H4 (cell line): ENCODE results near the gene GSK3A. TPM values are rescaled to one million over a fixed set of nuclear protein-coding genes. Genes with fewer than 3 reads are reported as not detected.

Experiments
- DNase-seq: peaks from one replicate; pipeline ENCODE4 v3.0.0-alpha.2; 2015; ENCODE audit warnings: low spot score
- total RNA-seq: library from RNA; depleted of rRNA; stranded (reverse); fragments of >200 nt; shearing (Covaris generic); gene quantifications from 2 replicates; pipeline ENCODE4 v1.2.3, GENCODE V29; 2014

The GSK3A gene
- total RNA-seq, 1 experiment from 2014 or later = 29.8 TPM

- DNase-seq = peak; percentile 57
Measured at GRCh38 chr19:42281146-42281826, 38.9 kb upstream of the GSK3A start.

- peak; percentile 45 for DNase-seq
Measured at GRCh38 chr19:42280815-42281145, 38.4 kb upstream of the GSK3A start.

GRCh38 chr19:42279902-42280814 lies 37.8 kb upstream of the GSK3A start:
- DNase-seq = peak; percentile 92

GRCh38 chr19:42279155-42279901 lies 36.9 kb upstream of the GSK3A start:
- DNase-seq = no peak

GRCh38 chr19:42278452-42279154 lies 36.2 kb upstream of the GSK3A start:
- DNase-seq = no peak

GRCh38 chr19:42277821-42278451 lies 35.5 kb upstream of the GSK3A start:
- no peak for DNase-seq

GRCh38 chr19:42276821-42277220 lies 34.4 kb upstream of the GSK3A start:
- DNase-seq = no peak

GRCh38 chr19:42276284-42276683 lies 33.9 kb upstream of the GSK3A start:
- DNase-seq = no peak

- DNase-seq = no peak
Measured at GRCh38 chr19:42275517-42275916, 33.1 kb upstream of the GSK3A start.

- DNase-seq = no peak
Measured at GRCh38 chr19:42275103-42275502, 32.7 kb upstream of the GSK3A start.

GRCh38 chr19:42274065-42274682 lies 31.8 kb upstream of the GSK3A start:
- no peak for DNase-seq

GRCh38 chr19:42273407-42274064 lies 31.1 kb upstream of the GSK3A start:
- no peak for DNase-seq

GRCh38 chr19:42272989-42273406 lies 30.6 kb upstream of the GSK3A start:
- no peak for DNase-seq

GRCh38 chr19:42272535-42272897 lies 30.1 kb upstream of the GSK3A start:
- DNase-seq = no peak

GRCh38 chr19:42271861-42272534 lies 29.6 kb upstream of the GSK3A start:
- DNase-seq = no peak

- no peak for DNase-seq
Measured at GRCh38 chr19:42271045-42271419, 28.6 kb upstream of the GSK3A start.

GRCh38 chr19:42270346-42271044 lies 28.1 kb upstream of the GSK3A start:
- peak; percentile 69 for DNase-seq

GRCh38 chr19:42269478-42270345 lies 27.3 kb upstream of the GSK3A start:
- DNase-seq = no peak
